ENCODE measurements around the gene LGALS3BP. TPM values are rescaled to one million over a fixed set of nuclear protein-coding genes. Genes with fewer than 3 reads are reported as not detected.

The LGALS3BP gene
- total RNA-seq, 2 donors from 2014 or later = 123 to 213 TPM

GRCh38 chr17:79006046-79006445 lies 26.3 kb upstream of the LGALS3BP start:
- intact Hi-C loops (cut with DNase I) = no loop called here
- no peak for DNase-seq
- no peaks in the 10 kb centered on the region for H3K27me3 ChIP-seq
- no peak overlapping the region for H3K4me3 ChIP-seq
- peaks cover 49% of the 10 kb centered on the region for H3K4me1 ChIP-seq
- ATAC-seq = no peak
- no peaks in the 10 kb centered on the region for H3K36me3 ChIP-seq (replicated peaks in 1 of 2; ENCODE audit: insufficient read depth in 1 of 2, low read depth in 2 of 2)
- TF ChIP-seq CTCF (IDR thresholded peaks at IDR 0.05) = no peak
- no peak for TF ChIP-seq POLR2A (IDR thresholded peaks at IDR 0.05)
- H3K9me3 ChIP-seq = no peaks in the 10 kb centered on the region
- peak overlapping the region; percentile 58 to 70 (median 60) for H3K27ac ChIP-seq
- 81 to 83% methylated on average over 8 of the region's 8 CpGs for WGBS, 2 donors

- peaks cover 47% of the 10 kb centered on the region for H3K4me1 ChIP-seq
- intact Hi-C loops (cut with DNase I) = no loop called here
- no peaks in the 10 kb centered on the region for H3K9me3 ChIP-seq
- no peaks in the 10 kb centered on the region for H3K36me3 ChIP-seq (replicated peaks in 1 of 2; ENCODE audit: insufficient read depth in 1 of 2, low read depth in 2 of 2)
- H3K4me3 ChIP-seq = no peak overlapping the region
- DNase-seq (peak; percentile 49 to 86 (median 75)), ATAC-seq (peak; percentile 47)
- TF ChIP-seq CTCF (IDR thresholded peaks at IDR 0.05) (no peak), POLR2A (IDR thresholded peaks at IDR 0.05) (peak in 2 of 3 donors; percentile 26 to 27)
- H3K27ac ChIP-seq = peak overlapping the region; percentile 58 to 70 (median 60)
- no peaks in the 10 kb centered on the region for H3K27me3 ChIP-seq
- WGBS, 2 donors = 28 to 29% methylated on average over 12 of the region's 12 CpGs
Observed at GRCh38 chr17:79005063-79005861, 25.5 kb upstream of the LGALS3BP start.

GRCh38 chr17:79003661-79004411 lies 24.1 kb upstream of the LGALS3BP start:
- Histone ChIP-seq H3K4me1 (peaks cover 39% of the 10 kb centered on the region), H3K36me3 (replicated peaks in 1 of 2; ENCODE audit: insufficient read depth in 1 of 2, low read depth in 2 of 2) (no peaks in the 10 kb centered on the region), H3K4me3 (no peak overlapping the region), H3K27ac (no peak overlapping the region), H3K27me3 (no peaks in the 10 kb centered on the region), H3K9me3 (no peaks in the 10 kb centered on the region)
- ATAC-seq (no peak), DNase-seq (no peak)
- WGBS, 2 donors = 76% methylated on average over 3 of the region's 3 CpGs; no CpG with 5 or more reads in 1 of the 2 donors
- intact Hi-C loops (cut with DNase I) = no loop called here
- TF ChIP-seq CTCF (IDR thresholded peaks at IDR 0.05) (no peak), POLR2A (IDR thresholded peaks at IDR 0.05) (no peak)

- ATAC-seq (no peak), DNase-seq (no peak)
- peaks cover 31% of the 10 kb centered on the region for H3K4me1 ChIP-seq
- TF ChIP-seq POLR2A (IDR thresholded peaks at IDR 0.05) (no peak), CTCF (IDR thresholded peaks at IDR 0.05) (no peak)
- no peaks in the 10 kb centered on the region for H3K9me3 ChIP-seq
- no peaks in the 10 kb centered on the region for H3K27me3 ChIP-seq
- H3K36me3 ChIP-seq (replicated peaks in 1 of 2; ENCODE audit: insufficient read depth in 1 of 2, low read depth in 2 of 2) = no peaks in the 10 kb centered on the region
- no peak overlapping the region for H3K4me3 ChIP-seq
- WGBS, 2 donors = 76% methylated on average over 18 to 20 of the region's 20 CpGs
- intact Hi-C loops (cut with DNase I) = no loop called here
- no peak overlapping the region for H3K27ac ChIP-seq
Observed at GRCh38 chr17:79002796-79003593, 23.3 kb upstream of the LGALS3BP start.

Measured in body of pancreas (tissue), 4 donors.